H7 (cell line): ENCODE results near the gene ZFP1. TPM values are rescaled to one million over a fixed set of nuclear protein-coding genes. Genes with fewer than 3 reads are reported as not detected.

Experiments
- DNase-seq: peaks from one replicate; pipeline ENCODE4 v3.0.0; 2012
- H3K27me3 ChIP-seq: 2 replicates; pipeline ENCODE4 v1.6.0; 2011; ENCODE audit warnings: mild to moderate bottlenecking, low read length; ENCODE audit not compliant: control insufficient read depth, insufficient read depth
- H3K36me3 ChIP-seq: replicated peaks from 2 replicates; pipeline ENCODE4 v1.5.1; 2011; ENCODE audit warnings: low read length; ENCODE audit not compliant: control insufficient read depth, insufficient read depth
- H3K4me3 ChIP-seq: 2 replicates; pipeline ENCODE4 v1.5.1; 2011; ENCODE audit warnings: low read depth, mild to moderate bottlenecking, control low read depth, low read length, moderate library complexity; ENCODE audit not compliant: insufficient read depth
- total RNA-seq: library from RNA; depleted of rRNA; stranded (reverse); fragments of >200 nt; shearing (Covaris generic); gene quantifications from 2 replicates; pipeline ENCODE4 v1.2.3, GENCODE V29; 2014; rRNA removed

Gene ZFP1
- 6.1 and 9.7 TPM in 2 replicates for total RNA-seq

DNA sequence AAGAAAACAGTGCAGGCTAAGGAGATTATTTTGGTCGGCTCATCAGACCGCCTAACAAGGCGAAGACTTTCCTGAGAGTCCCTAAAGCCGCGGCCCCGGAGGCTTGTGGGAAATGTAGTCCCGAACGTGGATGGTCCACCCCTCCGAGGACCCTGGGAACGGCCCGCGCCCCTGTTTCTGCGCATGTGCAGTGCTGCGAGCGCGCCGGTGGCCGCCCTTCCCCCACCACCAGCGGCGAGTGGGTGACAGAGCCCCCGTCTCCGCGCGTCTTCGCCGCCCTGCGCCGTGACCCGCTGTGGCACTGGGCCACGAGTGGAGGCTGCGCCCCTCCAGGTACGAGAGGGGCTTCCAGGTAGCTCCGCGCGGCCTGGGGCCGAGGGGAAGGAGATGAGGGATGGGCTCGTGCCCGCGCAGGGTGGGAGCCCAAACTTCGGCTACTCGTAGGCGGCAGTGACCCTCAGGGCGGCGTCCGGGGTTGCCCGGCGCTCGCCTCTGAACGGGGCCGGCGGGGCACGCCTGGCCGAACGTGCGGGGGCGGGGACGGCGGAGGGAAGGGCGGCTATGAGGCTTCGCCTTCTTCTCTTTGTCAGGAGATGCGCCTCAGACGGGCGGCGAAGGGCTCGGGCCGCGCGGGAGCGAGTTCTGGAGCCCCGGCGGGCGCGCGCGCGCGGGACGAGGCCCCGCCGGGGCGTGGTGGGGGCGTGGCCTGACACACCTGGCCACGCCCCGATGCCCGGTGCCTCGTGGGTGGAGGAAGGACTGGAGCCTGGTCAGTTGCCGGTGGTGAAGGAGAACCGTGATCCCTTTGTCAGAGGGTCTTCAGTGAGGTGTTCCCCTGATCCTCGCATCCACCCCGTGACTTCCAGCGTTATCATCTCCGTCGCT is at the start of gene ZFP1:
Gene ZFP1 (plus strand): TSS at position 214 of the 885 bp plus-strand sequence. CDS start 4,428 bp downstream, outside the sequence.
- Histone ChIP-seq H3K4me3 (peak within 1 kb of the TSS; percentile 93), H3K36me3 (no peaks in the 10 kb centered on the region; the same call in 1 of the 2 replicates), H3K27me3 (no peaks in the 10 kb centered on the region)
- peak; percentile 97 for DNase-seq

GRCh38 chr16:75099075-75099667 is 49.2 kb upstream of the ZFP1 start:
- no peak overlapping the region for H3K4me3 ChIP-seq
- no peaks in the 10 kb centered on the region for H3K27me3 ChIP-seq
- no peak for DNase-seq
- peaks cover 2% of the 10 kb centered on the region; the same call in 1 of the 2 replicates for H3K36me3 ChIP-seq

GRCh38 chr16:75099738-75100602 is 48.4 kb upstream of the ZFP1 start:
- no peaks in the 10 kb centered on the region for H3K27me3 ChIP-seq
- DNase-seq: peak; percentile 9
- H3K4me3 ChIP-seq: no peak overlapping the region
- H3K36me3 ChIP-seq: no peaks in the 10 kb centered on the region

DNA sequence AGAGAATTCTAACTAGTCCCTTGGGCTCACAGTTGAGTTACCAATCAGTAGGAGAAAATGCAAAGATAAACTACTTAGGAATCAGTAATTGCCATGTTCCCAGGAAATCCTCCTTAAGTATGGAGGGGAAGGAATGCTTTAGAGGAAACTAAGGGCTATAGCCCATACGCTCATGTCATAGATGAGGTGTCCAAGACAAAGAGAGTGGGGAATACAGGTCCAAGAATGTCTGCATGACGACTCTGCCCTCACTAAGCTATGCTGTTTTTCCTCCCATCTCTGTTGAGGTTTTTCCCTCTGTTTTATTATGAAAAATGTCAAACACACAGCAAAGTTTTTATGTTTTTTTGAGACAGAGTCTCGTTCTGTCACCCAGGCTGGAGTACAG is 47.7 kb upstream of the ZFP1 start:
- H3K27me3 ChIP-seq: no peaks in the 10 kb centered on the region
- no peaks in the 10 kb centered on the region; the same call in 1 of the 2 replicates for H3K36me3 ChIP-seq
- peak; percentile 8 for DNase-seq
- H3K4me3 ChIP-seq: no peak overlapping the region

DNA sequence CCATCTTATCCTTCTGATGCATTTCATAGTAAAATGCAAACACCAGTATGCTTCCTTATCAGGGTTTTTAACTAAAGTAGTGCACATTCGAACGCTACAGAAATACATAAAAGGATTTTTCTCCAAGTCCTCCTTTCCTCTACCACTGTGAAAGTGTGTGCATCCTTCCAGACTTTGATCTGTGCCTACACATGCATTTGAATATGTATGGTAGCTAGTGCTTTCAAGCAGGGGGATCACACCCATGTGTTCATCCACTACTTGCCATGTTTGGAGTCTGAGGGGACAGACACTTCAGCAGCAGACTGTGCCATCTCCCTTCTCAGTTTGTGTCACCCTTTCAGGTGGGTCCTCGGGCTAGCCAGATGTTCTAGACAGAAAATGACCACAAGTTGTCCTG is 46.7 kb upstream of the ZFP1 start:
- H3K27me3 ChIP-seq: no peaks in the 10 kb centered on the region
- H3K36me3 ChIP-seq: peaks cover 2% of the 10 kb centered on the region; the same call in 1 of the 2 replicates
- DNase-seq: no peak
- no peak overlapping the region for H3K4me3 ChIP-seq

DNA sequence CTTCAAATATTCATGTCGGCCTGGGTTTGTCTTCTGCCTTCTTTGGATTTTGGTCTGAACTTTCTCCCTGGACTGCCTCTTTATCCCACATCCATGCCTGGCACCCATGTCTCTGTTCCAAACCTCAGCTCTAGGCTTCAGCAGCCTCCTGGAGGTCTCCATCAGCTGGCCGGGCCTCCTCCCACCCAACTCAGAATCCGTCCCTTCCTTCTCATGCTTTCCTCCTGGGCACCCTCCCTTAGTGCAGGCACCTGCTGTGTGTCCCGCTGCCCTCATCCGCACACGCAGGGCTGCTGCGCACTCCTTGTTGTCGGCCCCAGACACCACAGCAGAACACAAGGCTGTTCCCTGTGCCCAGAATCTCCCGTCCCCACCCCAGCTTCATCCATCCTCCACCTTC is 45.7 kb upstream of the ZFP1 start:
- H3K4me3 ChIP-seq: no peak overlapping the region
- no peaks in the 10 kb centered on the region for H3K27me3 ChIP-seq
- DNase-seq: no peak
- peaks cover 2% of the 10 kb centered on the region; the same call in 1 of the 2 replicates for H3K36me3 ChIP-seq

- peaks cover 2% of the 10 kb centered on the region; the same call in 1 of the 2 replicates for H3K36me3 ChIP-seq
- no peak overlapping the region for H3K4me3 ChIP-seq
- no peak for DNase-seq
- H3K27me3 ChIP-seq: no peaks in the 10 kb centered on the region
Observed at GRCh38 chr16:75103994-75104393, 44.3 kb upstream of the ZFP1 start.

DNA sequence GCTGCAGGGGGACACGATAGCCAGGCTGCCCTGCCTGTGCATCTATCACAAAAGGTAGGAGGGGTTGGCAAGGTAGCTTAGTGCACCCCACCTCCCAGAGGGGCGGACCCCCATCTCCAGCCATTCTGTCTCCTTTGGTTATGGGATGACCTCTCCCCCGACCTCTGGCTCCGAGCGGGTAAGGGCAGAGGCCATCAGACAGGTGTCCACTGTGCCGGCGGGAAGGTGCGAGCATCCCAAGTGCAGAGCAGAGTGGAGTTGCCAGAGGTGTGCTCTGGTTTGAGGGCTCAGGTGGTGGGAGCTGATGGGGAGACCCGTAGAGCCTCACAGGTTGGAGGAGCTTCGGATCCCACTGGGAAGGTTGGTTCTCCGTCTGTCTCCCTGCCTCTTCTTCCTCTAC is 43.5 kb upstream of the ZFP1 start:
- DNase-seq: peak; percentile 18
- Histone ChIP-seq H3K36me3 (peaks cover 2% of the 10 kb centered on the region; the same call in 1 of the 2 replicates), H3K27me3 (no peaks in the 10 kb centered on the region), H3K4me3 (no peak overlapping the region)

- DNase-seq: peak; percentile 50
- H3K27me3 ChIP-seq: no peaks in the 10 kb centered on the region
- peaks cover 2% of the 10 kb centered on the region; the same call in 1 of the 2 replicates for H3K36me3 ChIP-seq
- no peak overlapping the region for H3K4me3 ChIP-seq
Observed at GRCh38 chr16:75105306-75106061, 42.8 kb upstream of the ZFP1 start.

DNA sequence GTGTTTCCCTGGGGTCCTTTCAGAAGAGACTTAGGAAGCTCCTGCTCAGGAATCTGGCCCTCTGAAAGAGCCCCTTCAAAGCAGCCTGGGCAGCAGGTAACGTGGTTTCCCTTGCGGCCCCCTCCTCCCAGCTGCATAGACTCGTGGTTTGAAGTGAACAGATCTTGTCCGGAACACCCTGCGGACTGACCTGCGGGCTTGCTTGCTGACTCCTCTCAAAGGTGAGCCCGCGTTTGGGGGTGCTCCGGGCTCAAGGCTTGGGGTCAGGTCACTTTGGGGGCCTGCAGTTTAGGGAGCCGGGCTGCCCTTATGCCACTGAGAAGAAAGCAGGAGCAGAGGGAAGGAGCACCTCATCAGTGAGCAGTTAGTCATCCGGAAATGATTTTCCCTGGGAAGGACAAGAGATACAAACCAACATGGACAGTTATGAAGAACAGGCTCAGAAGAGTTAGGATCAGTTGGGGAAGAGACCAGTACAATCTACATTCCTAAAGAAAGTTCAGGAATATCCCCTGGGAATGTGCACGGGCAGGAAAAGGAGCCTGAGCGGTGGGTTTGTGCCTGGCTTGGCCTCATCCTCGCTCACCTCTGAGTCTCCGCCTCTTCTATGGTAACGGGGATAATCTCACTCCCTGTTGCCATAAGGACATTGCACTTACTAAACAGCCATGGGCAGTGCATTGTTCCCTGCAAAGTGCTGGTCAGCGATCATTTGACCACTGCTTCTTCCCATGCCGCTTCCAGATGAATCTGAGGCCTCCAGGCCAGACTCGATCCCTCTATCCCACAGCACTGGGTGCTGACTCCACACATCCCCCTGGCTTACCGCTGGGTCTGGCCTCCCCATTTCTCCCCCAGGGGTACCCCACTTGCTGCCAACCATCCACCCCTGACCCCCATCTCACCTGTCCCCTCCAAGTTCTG is 41.7 kb upstream of the ZFP1 start:
- DNase-seq: peak; percentile 29
- Histone ChIP-seq H3K36me3 (peaks cover 2% of the 10 kb centered on the region; the same call in 1 of the 2 replicates), H3K27me3 (no peaks in the 10 kb centered on the region), H3K4me3 (no peak overlapping the region)

DNA sequence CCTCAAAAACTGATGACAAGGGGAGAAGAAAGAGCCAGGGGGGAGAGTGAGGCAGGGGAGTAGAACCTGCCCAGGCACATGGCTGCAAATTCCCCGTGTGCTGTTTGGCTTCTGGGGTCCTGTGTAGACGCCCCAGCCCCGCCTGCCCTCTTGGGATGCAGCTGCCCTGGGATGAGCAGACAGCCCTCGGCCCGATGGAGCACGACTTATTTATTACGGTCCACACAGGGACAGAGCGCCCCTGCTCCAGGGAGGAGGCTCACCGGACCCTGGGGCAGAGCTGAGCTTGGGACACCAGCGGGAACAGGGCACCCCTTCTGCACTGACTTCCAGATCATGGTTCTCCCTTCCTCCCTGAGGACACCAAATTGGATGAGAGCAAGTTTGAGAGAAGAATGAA is 40.8 kb upstream of the ZFP1 start:
- H3K4me3 ChIP-seq: no peak overlapping the region
- peaks cover 2% of the 10 kb centered on the region; the same call in 1 of the 2 replicates for H3K36me3 ChIP-seq
- DNase-seq: peak; percentile 32
- no peaks in the 10 kb centered on the region for H3K27me3 ChIP-seq

DNA sequence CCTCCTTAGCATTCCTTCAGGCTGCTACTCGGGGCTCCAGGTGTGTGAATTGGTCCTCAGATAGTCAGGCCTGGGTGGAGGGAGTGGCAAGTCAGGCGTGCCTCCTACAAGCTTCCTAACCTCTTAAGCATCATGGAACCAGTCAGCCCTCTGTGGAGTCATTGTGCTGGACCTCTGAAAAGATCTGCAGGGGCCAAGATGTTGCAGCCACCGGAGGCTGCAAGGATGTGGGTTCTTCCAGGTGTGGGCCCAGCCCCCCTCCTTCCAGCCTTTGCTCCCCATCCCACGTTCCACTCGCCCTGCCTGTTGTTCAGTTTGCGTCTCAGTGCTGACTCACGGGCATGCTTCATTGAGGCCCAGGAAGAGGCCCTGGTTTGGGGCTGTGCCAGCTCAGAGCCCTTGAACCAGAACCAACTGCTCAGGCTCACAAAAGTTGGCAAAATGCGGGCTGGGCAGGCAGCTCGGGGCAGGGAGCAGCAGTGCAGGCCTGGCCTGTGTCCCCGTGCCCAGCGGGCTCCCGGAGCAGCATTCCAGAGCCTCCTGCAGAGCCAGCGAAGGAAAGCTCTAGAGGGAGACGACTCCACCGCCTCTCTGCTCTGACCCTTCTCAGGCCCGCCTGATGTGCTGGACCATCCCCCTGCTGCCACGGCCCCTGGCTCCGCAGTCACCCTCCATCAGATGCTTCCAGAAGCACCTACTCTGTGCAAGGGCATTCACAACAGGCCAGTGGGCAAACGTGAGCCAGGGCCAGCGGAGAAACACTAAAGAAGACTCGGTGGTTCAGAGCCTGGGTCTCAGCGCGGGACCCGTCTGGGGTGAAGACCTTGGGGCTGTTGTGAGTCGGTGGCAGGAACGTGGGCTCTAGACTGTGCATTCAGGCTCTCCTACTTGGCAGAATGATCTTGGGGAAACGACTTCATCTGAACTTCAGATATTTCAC is 39.3 kb upstream of the ZFP1 start:
- no peak overlapping the region for H3K4me3 ChIP-seq
- peaks cover 2% of the 10 kb centered on the region; the same call in 1 of the 2 replicates for H3K36me3 ChIP-seq
- DNase-seq: peak; percentile 69
- H3K27me3 ChIP-seq: no peaks in the 10 kb centered on the region
